Heart left ventricle (tissue), 16 donors: Measurements from ENCODE around the gene LUM. TPM values are rescaled to one million over a fixed set of nuclear protein-coding genes. Genes with fewer than 3 reads are reported as not detected.

ENCODE experiments used
- ATAC-seq, 4 donors: fragments of 200-7000 bp; cut with Tn5 transposase; one replicate each; pipeline ENCODE4 v1.9.1; 2020 to 2022; ENCODE audit warnings: moderate library complexity in 4 of 4, mild to moderate bottlenecking in 3 of 4, moderate number of reproducible peaks in 1 of 4
- DNase-seq, 5 donors: peaks; one replicate each; pipeline ENCODE4 v3.0.0-alpha.2; 2020
- H3K27ac ChIP-seq, 12 donors: fragments of 200-600 bp; sonication (generic) in 4 of 12; one replicate each; pipeline versions ENCODE4 v1.5.0 to v1.8.0; 2016 to 2022; ENCODE audit warnings: mild to moderate bottlenecking in 2 of 12
- H3K27me3 ChIP-seq, 9 donors: fragments of 200-600 bp; sonication (generic) in 2 of 9; one replicate each; pipeline versions ENCODE4 v1.5.1 to v1.8.0; 2016 to 2022; ENCODE audit warnings: mild to moderate bottlenecking in 3 of 9
- H3K36me3 ChIP-seq, 9 donors: fragments of 200-600 bp; sonication (generic) in 2 of 9; one replicate each; pipeline versions ENCODE4 v1.5.0 to v1.8.0; 2018 to 2022; ENCODE audit warnings: mild to moderate bottlenecking in 2 of 9
- H3K4me1 ChIP-seq, 12 donors: fragments of 200-600 bp; sonication (generic) in 4 of 12; one replicate each; pipeline versions ENCODE4 v1.5.0 to v1.8.0; 2016 to 2022; ENCODE audit warnings: mild to moderate bottlenecking in 3 of 12
- H3K4me3 ChIP-seq, 12 donors: fragments of 200-600 bp; sonication (generic) in 4 of 12; one replicate each; pipeline versions ENCODE4 v1.5.0 to v1.8.0; 2017 to 2022; ENCODE audit warnings: mild to moderate bottlenecking in 9 of 12, moderate library complexity in 4 of 12
- H3K9me3 ChIP-seq, 12 donors: fragments of 200-600 bp; sonication (generic) in 4 of 12; one replicate each; pipeline versions ENCODE4 v1.5.0 to v1.8.0; 2016 to 2022; ENCODE audit warnings: mild to moderate bottlenecking in 1 of 12
- POLR2A ChIP-seq, 2 donors: fragments of 450-650 bp; IDR thresholded peaks; one replicate each; pipeline ENCODE4 v1.6.1; 2017; ENCODE audit warnings: antibody characterized with exemption in 2 of 2, mild to moderate bottlenecking in 2 of 2, moderate library complexity in 2 of 2
- WGBS, 4 donors: extraction: QIAGEN DNeasy Blood & Tissue Kit in 2 of 4; methylation state at CpG; one replicate each; pipeline versions ENCODE4 v1.1.5 to v1.1.7; 2013 to 2018; 5-methylcytosine and 5-hydroxymethylcytosine counted together
- intact Hi-C, 10 donors: fragments of 100-400 bp; cut with DNase I; formaldehyde crosslinking; loops; one replicate each; pipeline versions ENCODE4 v1.11.1 to v1.14.2; 2022
- polyA plus RNA-seq, 2 donors: library from polyadenylated mRNA; stranded (reverse); fragments of 200-250 nt; gene quantifications; one replicate each; pipeline ENCODE4 v1.2.3, GENCODE V29; 2013
- total RNA-seq, 9 donors: library from RNA; depleted of rRNA in 2 of 9; stranded (reverse); fragments of >200 nt in 2 of 9; fragmentation: NEBNext Ultra II Directional in 3 of 9; extraction: Animal tissue kit (Norgen Biotek cat#: 25700) in 3 of 9; gene quantifications; one replicate each; pipeline versions ENCODE4 v1.1.0 to v1.2.4, GENCODE V29; 2016 to 2023
- TF ChIP-seq, protein P1 (sequence below), 12 donors: fragments of 200-600 bp; sonication (generic) in 4 of 12; IDR thresholded peaks; one replicate each; pipeline versions ENCODE4 v1.5.0 to v1.8.0; 2018 to 2022; ENCODE audit warnings: antibody characterized with exemption in 12 of 12, mild to moderate bottlenecking in 5 of 12
- donor health status: ischemic (EF 13 %, LVEDD 7.1; RV severe dilation, severe dysfunction).
- donor health status: healthy with polysubstance abuse.
- donor health status: DM: no; HTN: yes; CAD: no.
- donor health status: DM: no; HTN: no; CAD: no.
- donor health status: ischemic (EF 25% LVEDD 6.9; RV normal size, moderate dysfunction).
- donor health status: ischemic (EF 25% LVEDD 5.7; RV mildly dilated, moderate dysfunction).
- donor health status: healthy.
- donor health status: DM: yes; HTN: yes; CAD: no.
- donor health status: ischemic (EF 35%, LVEDD 5.7; RV mildly dilated, moderate dysfunction).
- donor health status: nonischemic (EF 11% LVEDD 7.7; RV severe dilation, severe dysfunction).
- donor health status: DM: yes; HTN: yes; CAD: no.
- donor health status: PGD.
- donor health status: ischemic (EF 29% LVEDD 5.4; RV normal size, mild dysfunction).
- donor health status: nonischemic (EF 23%, LVEDD 6.1; RV moderate dilation, normal function).

Gene LUM
- total and polyA plus RNA-seq, 11 donors, result 21.8 to 249 (median 74.8) TPM

DNA sequence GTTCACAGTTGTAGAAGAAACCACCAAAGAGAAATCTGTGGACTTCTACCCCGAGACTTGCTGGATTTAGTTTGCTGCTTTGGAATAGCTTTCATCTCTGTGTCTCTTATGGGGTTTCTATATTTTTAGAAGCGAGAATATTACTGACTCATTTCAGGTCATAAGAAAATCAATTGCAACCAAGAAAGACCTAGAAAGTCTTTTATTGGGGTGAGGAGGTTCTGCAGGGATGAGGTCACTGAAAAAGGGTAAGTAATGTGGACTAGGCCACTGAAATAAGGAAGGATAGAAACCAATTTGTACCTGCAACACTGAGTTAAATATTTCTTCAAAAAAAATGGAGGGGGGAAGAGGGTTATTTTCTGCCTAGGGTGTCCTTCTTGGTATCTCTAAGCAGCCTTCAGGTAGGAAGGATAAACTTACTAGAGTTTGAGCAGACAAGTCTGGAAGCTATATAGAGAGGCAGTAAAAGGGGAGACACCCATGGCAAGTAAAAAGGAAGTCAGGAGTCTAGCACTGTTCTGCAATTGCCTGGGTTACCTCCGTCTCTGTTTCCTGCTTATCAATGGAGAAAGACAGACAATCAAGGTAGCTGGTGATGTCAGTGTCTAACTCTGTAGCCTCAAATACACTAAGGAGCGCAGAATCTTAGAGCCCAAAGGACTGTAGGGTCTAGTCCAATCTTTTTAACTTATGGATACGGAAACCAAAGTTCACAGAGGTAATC, 33.9 kb downstream of the LUM start:
- Histone ChIP-seq H3K27me3 (no peaks in the 10 kb centered on the region), H3K4me3 (no peak overlapping the region), H3K27ac (no peak overlapping the region), H3K36me3 (no peaks in the 10 kb centered on the region), H3K9me3 (no peaks in the 10 kb centered on the region), H3K4me1 (peaks cover 0 to 6% (median 0%) of the 10 kb centered on the region in 12 donors)
- no peak for ATAC-seq
- TF ChIP-seq, protein P1, sequence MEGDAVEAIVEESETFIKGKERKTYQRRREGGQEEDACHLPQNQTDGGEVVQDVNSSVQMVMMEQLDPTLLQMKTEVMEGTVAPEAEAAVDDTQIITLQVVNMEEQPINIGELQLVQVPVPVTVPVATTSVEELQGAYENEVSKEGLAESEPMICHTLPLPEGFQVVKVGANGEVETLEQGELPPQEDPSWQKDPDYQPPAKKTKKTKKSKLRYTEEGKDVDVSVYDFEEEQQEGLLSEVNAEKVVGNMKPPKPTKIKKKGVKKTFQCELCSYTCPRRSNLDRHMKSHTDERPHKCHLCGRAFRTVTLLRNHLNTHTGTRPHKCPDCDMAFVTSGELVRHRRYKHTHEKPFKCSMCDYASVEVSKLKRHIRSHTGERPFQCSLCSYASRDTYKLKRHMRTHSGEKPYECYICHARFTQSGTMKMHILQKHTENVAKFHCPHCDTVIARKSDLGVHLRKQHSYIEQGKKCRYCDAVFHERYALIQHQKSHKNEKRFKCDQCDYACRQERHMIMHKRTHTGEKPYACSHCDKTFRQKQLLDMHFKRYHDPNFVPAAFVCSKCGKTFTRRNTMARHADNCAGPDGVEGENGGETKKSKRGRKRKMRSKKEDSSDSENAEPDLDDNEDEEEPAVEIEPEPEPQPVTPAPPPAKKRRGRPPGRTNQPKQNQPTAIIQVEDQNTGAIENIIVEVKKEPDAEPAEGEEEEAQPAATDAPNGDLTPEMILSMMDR (IDR thresholded peaks at IDR 0.05), result no peak
- no peak for TF ChIP-seq POLR2A (IDR thresholded peaks at IDR 0.05)
- no peak for DNase-seq
- intact Hi-C loops, result no loop called here
- WGBS, 4 donors, result 84 to 86% (median 85%) methylated on average over 5 of the region's 5 CpGs

- peak overlapping the region in 3 of 12 donors; percentile 17 to 33 (median 25) for H3K4me3 ChIP-seq
- no peaks in the 10 kb centered on the region for H3K27me3 ChIP-seq
- intact Hi-C loops, result no loop called here
- H3K4me1 ChIP-seq, result peaks cover 0 to 6% (median 0%) of the 10 kb centered on the region in 12 donors
- no peaks in the 10 kb centered on the region for H3K9me3 ChIP-seq
- TF ChIP-seq POLR2A (IDR thresholded peaks at IDR 0.05), result no peak
- TF ChIP-seq, protein P1 (IDR thresholded peaks at IDR 0.05), result no peak
- peak overlapping the region in 7 of 12 donors; percentile 1 to 68 (median 47) for H3K27ac ChIP-seq
- WGBS, 4 donors, result 65 to 72% (median 69%) methylated on average over 1 of the region's 1 CpG
- DNase-seq, result no peak
- no peaks in the 10 kb centered on the region for H3K36me3 ChIP-seq
- peak in 2 of 4 donors; percentile 26 to 28 for ATAC-seq
Observed at GRCh38 chr12:91074851-91075250, 36.4 kb downstream of the LUM start.

DNA sequence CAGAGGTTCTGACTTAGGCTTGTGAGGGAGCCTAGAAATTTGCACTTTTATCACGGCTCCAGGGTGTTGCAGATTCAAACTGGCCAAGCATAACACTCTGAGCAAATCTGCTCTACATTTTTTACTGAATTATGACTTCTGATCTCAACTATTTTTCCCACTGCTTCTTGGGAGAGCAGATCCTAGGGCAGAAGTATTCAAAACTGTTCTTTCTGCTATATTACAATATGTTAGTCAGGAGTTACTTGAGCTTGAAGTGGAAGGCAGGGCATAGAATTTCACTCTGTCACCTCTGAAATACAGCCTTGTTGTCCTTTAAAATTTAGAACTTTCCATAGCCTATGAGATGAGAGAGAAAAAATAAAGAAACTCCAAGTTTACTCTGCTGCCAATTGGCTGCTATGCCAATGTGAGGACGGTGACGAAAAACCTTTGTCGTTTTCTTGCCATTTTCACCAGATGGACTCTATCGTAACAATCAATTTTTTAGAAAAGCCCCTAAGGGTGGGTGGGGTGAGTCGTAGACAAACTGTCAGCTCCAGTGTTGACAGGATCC, 37.1 kb downstream of the LUM start:
- Histone ChIP-seq H3K36me3 (no peaks in the 10 kb centered on the region), H3K4me3 (peak overlapping the region in 4 of 12 donors; percentile 13 to 33 (median 21)), H3K27me3 (no peaks in the 10 kb centered on the region), H3K27ac (peak overlapping the region in 8 of 12 donors; percentile 0 to 68 (median 30)), H3K9me3 (no peaks in the 10 kb centered on the region), H3K4me1 (peaks cover 0 to 6% (median 0%) of the 10 kb centered on the region in 12 donors)
- WGBS, 4 donors, result 56 to 76% (median 66%) methylated on average over 6 of the region's 6 CpGs
- ATAC-seq (peak; percentile 50 to 89 (median 81)), DNase-seq (peak in 2 of 5 donors; percentile 9 to 20)
- TF ChIP-seq, protein P1 (IDR thresholded peaks at IDR 0.05), result no peak
- TF ChIP-seq POLR2A (IDR thresholded peaks at IDR 0.05), result no peak
- intact Hi-C loops, result no loop called here

GRCh38 chr12:91073426-91073825, 37.9 kb downstream of the LUM start:
- intact Hi-C loops, result no loop called here

More at GRCh38 chr12:91073426-91073825, 37.9 kb downstream of the LUM start:
- no peak for ATAC-seq
- no peaks in the 10 kb centered on the region for H3K9me3 ChIP-seq
- H3K36me3 ChIP-seq, result no peaks in the 10 kb centered on the region
- peak overlapping the region in 6 of 12 donors; percentile 0 to 68 (median 54) for H3K27ac ChIP-seq
- peaks cover 0 to 6% (median 0%) of the 10 kb centered on the region in 12 donors for H3K4me1 ChIP-seq
- no peak for DNase-seq
- no peak for TF ChIP-seq POLR2A (IDR thresholded peaks at IDR 0.05)
- TF ChIP-seq, protein P1 (IDR thresholded peaks at IDR 0.05), result no peak
- no peak overlapping the region for H3K4me3 ChIP-seq
- H3K27me3 ChIP-seq, result no peaks in the 10 kb centered on the region
